ENCODE data around the gene RIPOR3.

Gene RIPOR3

DNA sequence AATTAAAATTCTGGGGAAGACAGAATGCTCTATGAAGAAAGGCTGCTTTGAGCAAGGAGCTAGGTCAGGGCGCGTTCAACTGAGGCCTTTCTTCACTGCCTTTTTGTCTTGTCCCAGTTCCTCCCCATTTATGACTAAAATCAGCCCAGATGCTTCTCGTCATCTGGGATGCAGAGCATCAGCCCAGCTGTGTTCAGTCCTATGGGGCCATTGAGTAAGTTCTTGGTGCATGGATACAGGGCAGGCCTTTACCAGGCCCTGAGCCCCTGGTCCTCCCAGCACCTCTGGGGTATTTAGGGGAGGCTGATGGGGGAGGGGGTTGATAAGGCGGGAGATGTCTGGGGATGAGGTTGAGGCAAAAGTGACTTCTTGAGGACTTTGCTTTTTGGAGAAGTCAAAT lies 125.5 kb downstream of the RIPOR3 start:
- no peak for TF ChIP-seq CTCF (IDR thresholded peaks at IDR 0.05; ENCODE audit: borderline replicate concordance, control extremely low read depth, extremely low read depth, insufficient read depth, missing control alignments)
- no peak for DNase-seq (ENCODE audit: low spot score)
- in situ Hi-C loops (cut with MboI; ENCODE audit: low sequenced_read_pairs, unreplicated experiment): no loop called here

GRCh38 chr20:50565383-50565782 lies 126.0 kb downstream of the RIPOR3 start:
- TF ChIP-seq CTCF (IDR thresholded peaks at IDR 0.05; ENCODE audit: borderline replicate concordance, control extremely low read depth, extremely low read depth, insufficient read depth, missing control alignments): no peak
- no peak for DNase-seq (ENCODE audit: low spot score)
- in situ Hi-C loops (cut with MboI; ENCODE audit: low sequenced_read_pairs, unreplicated experiment): no loop called here

- in situ Hi-C loops (cut with MboI; ENCODE audit: low sequenced_read_pairs, unreplicated experiment): no loop called here
- no peak for TF ChIP-seq CTCF (IDR thresholded peaks at IDR 0.05; ENCODE audit: borderline replicate concordance, control extremely low read depth, extremely low read depth, insufficient read depth, missing control alignments)
- no peak for DNase-seq (ENCODE audit: low spot score)
These were observed 128.0 kb downstream of the RIPOR3 start for GRCh38 chr20:50563133-50563944.

DNA sequence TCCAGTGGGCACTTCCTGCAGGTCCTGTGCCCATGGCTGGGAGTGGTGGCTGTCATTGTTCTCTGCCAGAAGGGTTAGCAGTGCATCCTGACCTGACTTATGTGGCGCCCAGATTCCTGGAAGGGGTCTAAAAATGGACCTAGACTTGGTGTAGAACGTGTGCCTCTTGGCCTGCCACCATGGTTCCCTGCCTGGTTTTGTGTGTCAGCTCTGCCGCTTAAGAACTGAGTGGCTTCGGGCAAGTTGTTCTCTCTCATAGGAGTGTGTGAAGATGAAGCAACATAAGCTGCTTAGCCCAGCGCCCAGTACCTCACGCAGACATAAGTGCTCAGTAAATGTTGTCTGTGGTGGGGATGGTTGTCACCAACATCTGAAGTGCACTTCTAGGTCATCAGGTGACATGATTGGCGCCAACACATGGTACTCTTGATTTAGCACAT lies 129.1 kb downstream of the RIPOR3 start:
- no peak for TF ChIP-seq CTCF (IDR thresholded peaks at IDR 0.05; ENCODE audit: borderline replicate concordance, control extremely low read depth, extremely low read depth, insufficient read depth, missing control alignments)
- no peak for DNase-seq (ENCODE audit: low spot score)
- in situ Hi-C loops (cut with MboI; ENCODE audit: low sequenced_read_pairs, unreplicated experiment): no loop called here

DNA sequence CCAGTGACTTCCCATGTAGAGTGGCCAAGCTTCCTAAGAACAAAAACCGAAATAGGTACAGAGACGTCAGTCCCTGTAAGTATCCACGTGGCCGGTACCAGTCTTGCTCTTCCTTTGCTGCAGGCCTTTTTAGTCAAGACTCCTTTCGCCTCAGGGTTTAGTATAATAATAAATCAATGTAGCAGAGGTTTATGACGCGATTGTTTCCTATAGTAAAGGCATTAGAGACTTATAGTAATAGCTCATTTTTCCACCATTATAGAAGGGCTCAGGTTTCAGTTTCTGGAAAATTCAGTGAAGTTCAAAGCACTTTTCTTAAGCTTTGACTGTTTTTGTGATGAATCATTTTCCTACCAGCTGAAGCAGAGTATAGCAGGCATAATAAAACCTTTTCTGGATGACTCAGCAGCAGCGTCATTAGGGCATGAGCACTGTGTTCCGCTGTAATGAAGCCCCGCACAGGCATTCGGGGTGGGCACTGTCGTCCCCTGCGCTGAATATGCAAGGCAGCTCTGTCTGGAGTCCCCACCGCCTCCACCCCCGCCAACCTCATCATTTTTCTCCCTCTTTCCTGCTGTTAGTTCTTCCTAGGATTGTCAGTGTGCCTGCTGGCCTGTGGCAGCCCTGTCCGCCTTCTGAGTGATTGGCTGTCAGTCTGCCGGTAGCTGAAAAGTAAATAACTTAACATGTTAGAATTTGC lies 129.8 kb downstream of the RIPOR3 start:
- in situ Hi-C loops (cut with MboI; ENCODE audit: low sequenced_read_pairs, unreplicated experiment): no loop called here
- peak; percentile 44 for DNase-seq (ENCODE audit: low spot score)
- TF ChIP-seq CTCF (IDR thresholded peaks at IDR 0.05; ENCODE audit: borderline replicate concordance, control extremely low read depth, extremely low read depth, insufficient read depth, missing control alignments): no peak

- DNase-seq (ENCODE audit: low spot score): no peak
- no peak for TF ChIP-seq CTCF (IDR thresholded peaks at IDR 0.05; ENCODE audit: borderline replicate concordance, control extremely low read depth, extremely low read depth, insufficient read depth, missing control alignments)
- in situ Hi-C loops (cut with MboI; ENCODE audit: low sequenced_read_pairs, unreplicated experiment): no loop called here
These were observed 130.5 kb downstream of the RIPOR3 start for GRCh38 chr20:50560867-50561266.
